Amniotic stem cell (primary cell): ENCODE results near the gene POLA1.
"Not testable (repeated sequence)": the region's sequence is repeated elsewhere in the genome, so short reads cannot be mapped to it uniquely, and the experiment has no call there.

ENCODE experiments used
- DNase-seq: peaks from one replicate; lab custom pipeline; 2025; lab: John Stamatoyannopoulos, UW

POLA1 gene

GRCh38 chrX:24693453-24694202 is at the start of gene POLA1:
Gene POLA1 (plus strand): TSS chrX:24693918. CDS start chrX:24693962, 44 bp downstream.
- peak; percentile 81 for DNase-seq

GRCh38 chrX:24646006-24646405 is 47.7 kb upstream of the POLA1 start:
- DNase-seq: no peak

- no peak for DNase-seq
Measured at GRCh38 chrX:24646745-24647182, 47.0 kb upstream of the POLA1 start.

GRCh38 chrX:24647257-24648058 is 46.3 kb upstream of the POLA1 start, which contains the start of gene PCYT1B:
Gene PCYT1B (minus strand): TSS chrX:24647347. CDS start chrX:24647105, 242 bp downstream.
- DNase-seq: peak; percentile 39

GRCh38 chrX:24648495-24648894 is 45.2 kb upstream of the POLA1 start:
- DNase-seq: no peak

- DNase-seq: no peak
Measured at GRCh38 chrX:24651783-24652182, 41.9 kb upstream of the POLA1 start.

DNA sequence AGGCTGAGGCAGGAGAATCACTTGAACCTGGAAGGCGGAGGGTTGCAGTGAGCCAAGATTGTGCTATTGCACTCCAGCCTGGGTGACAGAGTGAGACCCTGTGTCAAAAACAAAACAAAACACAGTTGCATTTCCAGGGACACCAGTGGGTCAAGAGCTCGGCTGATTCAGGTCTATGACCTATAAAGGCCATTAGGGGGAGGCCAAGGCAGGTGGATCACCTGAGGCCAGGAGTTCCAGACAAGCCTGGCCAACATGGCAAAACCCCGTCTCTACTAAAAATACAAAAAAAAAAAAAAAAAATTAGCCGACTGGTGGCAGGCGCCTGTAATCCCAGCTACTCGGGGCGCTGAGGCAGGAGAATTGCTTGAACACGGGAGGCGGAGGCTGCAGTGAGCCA is 38.0 kb upstream of the POLA1 start:
- not testable (repeated sequence) for DNase-seq

- DNase-seq: no peak
Measured at GRCh38 chrX:24657671-24658386, 35.9 kb upstream of the POLA1 start.

DNA sequence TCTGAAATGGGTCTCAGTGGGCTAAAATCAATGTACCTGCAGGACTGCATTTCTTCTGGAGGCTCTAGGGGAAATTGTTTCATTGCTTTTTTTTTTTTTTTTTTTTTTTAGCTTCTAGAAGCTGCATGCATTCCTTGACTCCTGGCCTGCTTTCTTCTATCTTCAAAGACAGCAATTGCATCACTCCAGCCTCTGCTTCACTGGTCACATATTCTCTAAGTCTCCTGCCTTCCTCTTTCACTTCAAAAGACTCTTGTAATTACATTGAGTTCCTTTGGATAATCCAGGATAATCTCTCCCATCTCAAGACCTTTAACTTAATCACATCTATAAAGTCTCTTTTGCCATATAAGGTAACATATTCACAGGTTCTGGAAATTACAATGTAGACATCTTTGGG is 35.3 kb upstream of the POLA1 start:
- DNase-seq: no peak

DNA sequence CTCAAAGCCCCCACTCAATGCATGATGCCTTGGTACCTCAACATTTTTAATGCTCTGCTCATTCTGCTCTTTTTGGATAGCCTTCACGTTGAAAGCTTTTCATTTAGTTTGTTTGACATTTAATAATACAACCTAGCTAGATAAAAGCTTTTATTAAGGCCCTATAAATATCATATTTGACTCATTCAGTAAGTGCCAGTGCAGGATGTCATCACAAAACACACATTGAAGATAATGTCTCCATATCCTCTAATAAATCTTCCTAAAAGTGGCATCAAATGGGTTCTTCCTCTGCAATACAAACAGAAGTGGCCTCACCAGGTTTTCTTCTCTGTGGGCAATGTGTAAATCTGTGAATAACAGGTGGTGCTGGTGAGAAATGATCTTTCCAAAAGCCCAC is 34.6 kb upstream of the POLA1 start:
- no peak for DNase-seq

- DNase-seq: no peak
Measured at GRCh38 chrX:24659646-24660045, 34.1 kb upstream of the POLA1 start.

GRCh38 chrX:24661292-24661691 is 32.4 kb upstream of the POLA1 start:
- DNase-seq: no peak

DNA sequence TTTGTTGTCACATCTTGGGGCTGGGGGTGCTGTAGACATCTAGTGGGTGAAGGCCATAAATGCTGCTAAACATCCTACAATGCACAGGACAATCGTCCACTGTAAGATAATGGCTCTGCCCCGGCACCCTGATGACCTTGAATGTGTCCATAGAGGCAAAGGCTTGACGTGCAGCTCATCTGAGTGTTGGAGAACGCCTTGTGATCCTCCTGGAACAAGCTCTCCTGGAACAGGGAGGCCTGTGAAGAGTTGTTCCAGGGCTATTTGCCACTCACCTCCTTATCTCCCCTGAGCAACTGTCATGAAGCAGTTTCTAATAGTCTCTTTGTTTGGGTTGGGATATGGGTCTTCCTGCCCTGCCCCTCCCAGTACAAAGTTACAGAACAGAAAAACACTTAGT is 31.4 kb upstream of the POLA1 start:
- no peak for DNase-seq

DNA sequence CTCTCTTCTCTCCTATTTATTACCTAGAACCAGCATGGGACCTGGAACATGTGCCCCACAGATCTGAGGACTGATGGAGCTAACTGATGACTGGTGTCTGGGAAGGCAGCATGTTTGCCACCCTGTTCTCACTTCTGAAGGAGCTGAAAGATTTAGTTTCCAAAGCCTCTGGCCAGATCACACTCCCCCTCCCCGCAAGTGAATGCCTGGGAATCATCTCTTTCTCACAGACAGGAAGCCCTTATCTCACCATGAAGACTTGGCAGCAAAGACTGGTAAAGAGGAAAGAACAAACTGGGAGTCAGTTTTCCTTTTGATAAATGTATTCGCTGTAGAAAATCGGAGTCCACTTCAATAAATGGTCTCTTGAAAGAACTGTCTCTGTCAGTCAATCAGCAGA is 25.6 kb upstream of the POLA1 start:
- no peak for DNase-seq

DNA sequence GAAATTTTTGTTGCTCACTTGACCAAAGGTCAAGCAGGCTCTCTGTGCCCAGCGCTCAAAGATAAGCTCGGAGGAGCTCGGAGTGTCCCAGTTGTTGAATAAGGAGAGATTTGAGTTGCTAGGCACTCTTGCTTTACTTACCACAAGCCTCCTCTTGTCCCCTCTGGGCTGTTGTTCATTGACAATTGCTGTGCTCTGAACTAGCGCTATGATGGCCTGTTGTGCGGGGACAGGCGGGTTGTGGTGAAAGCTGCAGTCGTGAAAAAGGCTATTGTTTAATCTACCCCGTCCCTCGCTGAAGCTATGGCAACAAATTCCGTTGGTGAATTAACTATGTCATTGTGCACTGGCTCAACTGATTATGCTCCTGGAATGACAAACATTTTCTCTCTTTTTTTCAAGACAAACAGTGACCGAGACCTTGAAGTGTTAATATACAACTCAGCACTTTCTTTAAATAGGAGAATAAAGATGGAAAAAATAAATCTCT is 21.0 kb upstream of the POLA1 start:
- DNase-seq: no peak

DNA sequence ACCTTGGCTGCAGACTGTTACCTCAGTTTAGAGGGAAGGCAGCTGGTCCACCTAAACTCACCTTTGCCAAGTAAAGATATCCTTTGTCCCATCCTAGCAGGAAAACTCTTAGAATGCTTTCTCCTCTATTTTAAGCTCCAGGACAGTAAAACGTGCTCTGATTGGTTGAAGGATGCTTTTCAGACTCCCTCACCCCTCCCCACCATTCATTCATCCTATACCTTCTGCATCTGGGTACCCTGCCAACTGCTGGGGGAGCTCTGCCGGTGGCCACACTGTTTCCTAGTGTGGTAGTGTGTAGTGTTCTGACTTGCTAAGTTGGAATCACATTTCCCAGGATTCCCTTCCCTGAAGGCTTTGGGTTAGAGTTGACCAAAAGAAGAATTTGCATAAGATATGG is 20.3 kb upstream of the POLA1 start:
- no peak for DNase-seq

DNA sequence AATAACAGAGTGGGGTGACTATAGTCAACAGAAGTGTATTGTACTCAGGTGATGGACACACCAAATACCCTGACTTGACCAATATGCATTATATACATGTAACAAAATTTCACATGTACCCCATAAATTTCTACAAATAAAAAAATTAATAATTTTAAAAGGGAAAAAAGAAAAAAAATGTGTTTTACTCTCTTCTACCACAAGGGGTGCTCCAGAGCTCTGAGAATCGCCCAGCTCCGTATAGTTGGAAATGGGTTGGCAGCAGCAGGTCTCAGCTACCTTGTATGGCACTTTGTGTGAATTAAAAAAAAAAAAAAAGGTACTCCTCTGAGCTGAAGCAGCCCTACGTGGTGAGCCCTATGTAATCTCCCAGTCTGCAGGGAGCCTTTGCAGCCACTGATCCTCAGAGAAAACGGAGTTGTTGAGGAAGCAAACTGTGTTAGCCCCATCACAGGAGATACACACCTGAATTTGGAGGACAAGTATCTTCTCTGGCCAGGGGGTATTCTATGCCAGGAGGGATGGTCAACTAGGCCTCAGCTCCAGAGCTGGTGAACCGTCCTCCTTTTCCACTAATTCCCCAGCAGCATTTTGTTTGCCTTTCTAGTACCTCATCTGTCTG is 17.2 kb upstream of the POLA1 start:
- no peak for DNase-seq

DNA sequence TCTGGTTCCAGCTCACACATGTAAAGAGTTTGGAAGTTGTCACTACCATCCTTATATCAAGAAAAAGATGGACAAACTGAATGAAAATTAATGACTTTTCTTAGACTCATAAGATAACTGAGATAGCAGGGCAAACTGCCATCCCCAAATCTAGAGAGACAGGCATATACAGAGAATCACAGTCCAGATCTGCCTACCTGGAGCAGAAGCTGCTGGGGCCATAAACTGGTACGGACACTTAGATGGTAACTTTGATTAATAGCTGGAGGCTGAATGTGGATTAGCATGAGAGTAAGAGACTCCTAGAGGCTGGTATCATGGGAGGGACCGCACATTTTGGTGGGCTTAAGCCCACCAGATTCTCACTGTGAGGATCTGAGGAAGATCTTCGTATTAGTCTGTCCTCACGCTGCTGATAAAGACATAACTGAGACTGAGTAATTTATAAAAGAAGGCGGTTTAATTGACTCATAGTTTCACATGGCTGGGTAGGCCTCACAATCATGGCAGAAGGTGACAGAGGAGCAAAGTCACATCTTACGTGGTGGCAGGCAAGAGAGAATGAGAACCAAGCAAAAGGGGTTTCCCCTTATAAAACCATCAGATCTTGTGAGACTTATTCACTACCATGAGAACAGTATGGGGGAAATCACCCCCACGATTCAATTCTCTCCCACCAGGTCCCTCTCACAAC is 10.8 kb upstream of the POLA1 start:
- no peak for DNase-seq

- no peak for DNase-seq
Measured at GRCh38 chrX:24684048-24684447, 9.7 kb upstream of the POLA1 start.

- no peak for DNase-seq
Measured at GRCh38 chrX:24692305-24692704, 1.4 kb upstream of the POLA1 start.

GRCh38 chrX:24694825-24695224 is 1.1 kb downstream of the POLA1 start:
- no peak for DNase-seq
